GM18505 (cell line): ENCODE data around the gene TMPRSS3.

Experiments used
- ATAC-seq: cut with Tn5 transposase; IDR thresholded peaks from one replicate; pipeline ENCODE4 v1.9.1; 2021; ENCODE audit not compliant: unreplicated experiment
- POLR2A ChIP-seq: IDR thresholded peaks from 4 replicates; pipeline ENCODE4 v1.6.1; 2011; ENCODE audit warnings: borderline replicate concordance; ENCODE audit not compliant: insufficient read depth, insufficient read length; ENCODE audit errors: extremely low read depth

TMPRSS3 gene

GRCh38 chr21:42435833-42436232 lies 40.0 kb upstream of the TMPRSS3 start:
- no peak for TF ChIP-seq POLR2A

DNA sequence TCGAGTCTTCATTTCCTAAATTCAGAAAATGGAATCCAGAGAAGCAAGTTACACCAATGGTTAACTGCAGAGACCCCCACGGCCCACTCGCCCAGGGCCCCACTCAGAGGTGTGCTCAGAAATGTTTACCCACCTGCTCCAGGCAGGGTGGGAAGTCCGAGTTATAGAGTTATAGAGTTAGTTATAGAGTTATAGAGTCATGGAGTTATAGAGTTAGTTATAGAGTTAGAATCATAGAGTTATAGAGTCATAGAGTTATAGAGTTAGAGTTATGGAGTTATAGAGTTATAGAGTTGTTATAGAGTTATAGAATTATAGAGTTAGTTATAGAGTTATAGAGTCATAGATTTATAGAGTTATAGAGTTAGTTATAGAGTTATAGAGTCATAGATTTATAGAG lies 39.5 kb upstream of the TMPRSS3 start:
- ATAC-seq: no peak
- TF ChIP-seq POLR2A: no peak

More at GRCh38 chr21:42435833-42436232, 40.0 kb upstream of the TMPRSS3 start:
- no peak for ATAC-seq

GRCh38 chr21:42434884-42435283 lies 39.0 kb upstream of the TMPRSS3 start:
- TF ChIP-seq POLR2A: no peak
- ATAC-seq: no peak

DNA sequence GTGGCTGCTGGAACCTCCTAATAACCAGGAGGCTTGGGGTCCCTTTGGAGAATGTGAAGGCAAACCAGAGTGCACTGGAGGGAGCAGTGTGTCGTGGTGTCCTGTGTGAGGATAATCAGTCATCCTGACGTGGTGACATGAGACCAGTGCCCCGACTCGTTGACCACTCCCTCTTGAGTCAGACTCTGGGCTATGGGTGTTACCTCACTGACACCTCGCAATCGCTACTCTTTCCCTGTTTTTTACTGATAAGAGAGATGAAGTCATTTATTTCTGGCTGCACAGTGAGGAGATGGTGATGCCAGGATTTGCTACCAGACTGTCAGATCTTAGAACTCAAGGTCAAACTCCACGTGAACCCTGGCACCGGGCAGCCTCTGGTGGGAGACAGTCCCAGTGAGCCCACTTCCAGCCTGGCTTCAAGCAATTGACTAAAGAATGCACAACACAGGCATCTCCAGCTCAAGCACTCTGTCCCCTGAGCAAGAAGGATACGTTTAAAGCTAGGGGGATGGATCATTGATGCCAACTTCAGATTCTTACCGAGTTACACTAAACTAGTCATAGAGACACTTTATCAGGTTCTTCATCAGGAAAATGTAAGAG lies 38.2 kb upstream of the TMPRSS3 start:
- ATAC-seq: no peak
- no peak for TF ChIP-seq POLR2A

- ATAC-seq: no peak
- TF ChIP-seq POLR2A: no peak
These were observed 36.8 kb upstream of the TMPRSS3 start for GRCh38 chr21:42432695-42433094.

DNA sequence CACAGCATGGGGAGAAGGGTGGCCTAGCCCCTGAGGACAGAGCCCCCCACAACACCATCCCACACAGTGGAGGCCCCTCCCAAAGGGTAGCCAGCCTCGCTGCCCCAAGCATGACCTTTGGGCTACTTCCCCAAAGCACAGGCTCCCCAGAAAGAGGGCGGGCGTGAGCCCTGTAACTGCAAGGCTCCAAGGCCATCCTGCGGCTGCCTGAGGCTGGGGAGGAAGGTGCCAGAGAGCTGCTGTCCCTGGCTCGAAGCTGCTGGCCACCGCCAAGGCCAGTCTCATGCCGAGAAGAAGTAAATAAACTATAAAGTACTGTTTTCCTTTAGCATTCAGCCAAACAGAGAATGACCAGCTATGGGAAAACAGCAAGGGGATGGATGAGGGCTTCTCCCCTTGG lies 35.3 kb upstream of the TMPRSS3 start:
- ATAC-seq: no peak
- TF ChIP-seq POLR2A: no peak

GRCh38 chr21:42430521-42430920 lies 34.7 kb upstream of the TMPRSS3 start:
- TF ChIP-seq POLR2A: no peak
- ATAC-seq: no peak

- no peak for TF ChIP-seq POLR2A
- ATAC-seq: no peak
These were observed 34.0 kb upstream of the TMPRSS3 start for GRCh38 chr21:42429856-42430255.

- TF ChIP-seq POLR2A: no peak
- no peak for ATAC-seq
These were observed 33.2 kb upstream of the TMPRSS3 start for GRCh38 chr21:42429021-42429420.

GRCh38 chr21:42427809-42428419 lies 32.1 kb upstream of the TMPRSS3 start:
- no peak for ATAC-seq
- TF ChIP-seq POLR2A: no peak

GRCh38 chr21:42426876-42427480 lies 31.1 kb upstream of the TMPRSS3 start:
- no peak for TF ChIP-seq POLR2A
- no peak for ATAC-seq

GRCh38 chr21:42426424-42426823 lies 30.6 kb upstream of the TMPRSS3 start:
- no peak for TF ChIP-seq POLR2A
- no peak for ATAC-seq

DNA sequence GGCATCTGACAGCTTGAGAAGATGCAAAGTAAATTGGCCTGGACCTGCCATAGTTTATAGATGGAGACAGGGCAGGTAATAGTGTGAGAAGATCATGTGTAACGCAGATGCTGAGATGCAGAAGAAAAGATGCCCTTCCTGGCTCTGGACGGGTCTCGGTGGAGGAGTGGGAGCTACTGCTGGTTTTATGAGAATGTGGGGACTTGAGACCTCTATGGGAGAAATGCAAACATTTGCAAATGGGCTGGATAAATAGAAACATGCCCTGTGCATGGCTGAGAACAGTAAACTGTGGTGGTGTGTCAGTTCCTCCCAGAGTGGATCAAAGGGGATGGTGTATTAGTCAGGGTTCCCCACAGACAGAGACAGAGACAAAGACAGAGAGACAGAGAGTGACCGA lies 29.7 kb upstream of the TMPRSS3 start:
- ATAC-seq: peak; percentile 30
- TF ChIP-seq POLR2A: peak; percentile 30

- no peak for TF ChIP-seq POLR2A
- peak; percentile 45 for ATAC-seq
These were observed 29.2 kb upstream of the TMPRSS3 start for GRCh38 chr21:42424914-42425541.
